ENCODE measurements around the gene HS3ST1.

DNA sequence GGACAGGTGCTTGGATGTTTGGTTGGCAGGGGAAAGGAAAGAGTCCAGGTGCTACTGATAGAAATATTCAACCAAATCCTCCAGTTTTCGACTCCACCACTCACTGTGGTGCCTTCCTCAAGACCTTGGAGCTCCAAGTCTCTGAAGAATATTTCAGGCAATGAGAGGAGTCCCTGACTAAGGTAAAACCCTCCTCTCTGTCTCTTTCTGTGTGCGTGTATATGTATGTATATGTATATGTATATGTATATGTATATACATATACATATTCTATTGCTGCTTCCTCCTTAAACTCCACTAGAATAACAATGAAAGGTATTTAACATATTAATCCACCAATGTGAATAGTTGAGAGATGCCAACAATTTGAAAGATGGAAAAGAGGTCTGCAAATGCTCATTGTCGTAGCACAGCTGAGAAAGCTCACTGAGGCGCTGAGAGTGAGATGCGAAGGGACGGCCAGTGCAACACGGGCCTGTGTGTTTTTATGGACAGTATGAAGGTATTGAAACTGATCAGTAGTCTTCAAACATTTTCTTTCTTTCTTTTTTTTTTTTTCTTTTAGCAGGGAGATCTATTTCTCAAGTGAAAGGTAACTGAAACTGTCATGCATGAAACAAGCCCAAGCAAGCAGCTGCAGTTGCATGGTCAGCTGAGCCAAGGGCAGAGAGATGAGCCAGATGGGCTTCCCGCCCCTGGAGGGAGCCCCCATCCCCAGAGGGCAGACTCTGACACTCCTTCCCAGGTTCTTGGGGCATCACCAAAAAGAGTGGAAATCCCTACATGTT lies 41.1 kb upstream of the HS3ST1 start:
- TF ChIP-seq EZH2 (IDR thresholded peaks at IDR 0.05) = no peak
- TF ChIP-seq, protein P1, sequence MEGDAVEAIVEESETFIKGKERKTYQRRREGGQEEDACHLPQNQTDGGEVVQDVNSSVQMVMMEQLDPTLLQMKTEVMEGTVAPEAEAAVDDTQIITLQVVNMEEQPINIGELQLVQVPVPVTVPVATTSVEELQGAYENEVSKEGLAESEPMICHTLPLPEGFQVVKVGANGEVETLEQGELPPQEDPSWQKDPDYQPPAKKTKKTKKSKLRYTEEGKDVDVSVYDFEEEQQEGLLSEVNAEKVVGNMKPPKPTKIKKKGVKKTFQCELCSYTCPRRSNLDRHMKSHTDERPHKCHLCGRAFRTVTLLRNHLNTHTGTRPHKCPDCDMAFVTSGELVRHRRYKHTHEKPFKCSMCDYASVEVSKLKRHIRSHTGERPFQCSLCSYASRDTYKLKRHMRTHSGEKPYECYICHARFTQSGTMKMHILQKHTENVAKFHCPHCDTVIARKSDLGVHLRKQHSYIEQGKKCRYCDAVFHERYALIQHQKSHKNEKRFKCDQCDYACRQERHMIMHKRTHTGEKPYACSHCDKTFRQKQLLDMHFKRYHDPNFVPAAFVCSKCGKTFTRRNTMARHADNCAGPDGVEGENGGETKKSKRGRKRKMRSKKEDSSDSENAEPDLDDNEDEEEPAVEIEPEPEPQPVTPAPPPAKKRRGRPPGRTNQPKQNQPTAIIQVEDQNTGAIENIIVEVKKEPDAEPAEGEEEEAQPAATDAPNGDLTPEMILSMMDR (IDR thresholded peaks at IDR 0.05) = no peak
- TF ChIP-seq EZH2phosphoT487 (IDR thresholded peaks at IDR 0.05) = no peak
